Vagina (tissue), 2 donors: ENCODE measurements around the gene CPN2.

Experiments
- CTCF ChIP-seq, 3 experiments: fragments of 450-650 bp in 2 of 3; fragments of 200-600 bp in 1 of 3; sonication (generic) in 1 of 3; IDR thresholded peaks; one replicate each; pipeline ENCODE4 v1.5.1; 2017 to 2019; ENCODE audit warnings: antibody characterized with exemption in 3 of 3, mild to moderate bottlenecking in 2 of 3, moderate library complexity in 2 of 3
- POLR2A ChIP-seq, 2 donors: fragments of 450-650 bp; IDR thresholded peaks; one replicate each; pipeline ENCODE4 v1.6.1; 2017; ENCODE audit warnings: antibody characterized with exemption in 2 of 2, mild to moderate bottlenecking in 2 of 2, moderate library complexity in 2 of 2
- POLR2AphosphoS5 ChIP-seq, 2 donors: sonication (generic); formaldehyde crosslinking; IDR thresholded peaks; one replicate each; pipeline ENCODE4 v1.9.0; 2017; ENCODE audit warnings: antibody characterized with exemption in 2 of 2, mild to moderate bottlenecking in 2 of 2, low read depth in 1 of 2; ENCODE audit not compliant: insufficient read depth in 1 of 2

- TF ChIP-seq CTCF (IDR thresholded peaks at IDR 0.05) (no peak), POLR2AphosphoS5 (IDR thresholded peaks at IDR 0.05; ENCODE audit: insufficient read depth in 1 of 2, low read depth in 1 of 2) (no peak), POLR2A (IDR thresholded peaks at IDR 0.05) (no peak)
Observed at GRCh38 chr3:194339840-194340239, 11.3 kb downstream of the CPN2 start.
